ENCODE results near the gene CLEC19A.

Gene CLEC19A

DNA sequence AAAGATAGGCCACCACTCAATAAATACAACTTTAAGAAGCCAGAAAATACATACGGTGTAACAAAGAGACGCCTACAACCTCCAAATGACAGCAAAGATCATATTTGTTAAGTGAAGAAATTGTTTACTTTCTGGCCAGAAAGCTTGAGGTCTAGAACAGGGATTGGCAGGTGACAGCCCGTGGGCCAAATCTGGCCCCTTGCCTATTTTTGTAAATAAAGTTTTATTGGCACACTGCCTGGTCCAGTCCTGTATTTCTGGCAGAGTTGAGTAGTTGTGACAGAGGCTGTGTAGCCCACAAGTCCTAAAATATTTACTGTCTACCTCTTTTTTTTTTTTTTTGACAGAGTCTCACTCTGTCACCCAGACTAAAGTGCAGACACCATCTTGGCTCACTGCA, 3.4 kb upstream of the CLEC19A start:
- H3K36me3 ChIP-seq (ENCODE audit: low read length), result no peaks in the 10 kb centered on the region
- no peak overlapping the region for H3K27ac ChIP-seq (ENCODE audit: low read depth, low read length)
- H4K20me1 ChIP-seq (ENCODE audit: low read depth, low read length), result no peaks in the 10 kb centered on the region
- no peaks in the 10 kb centered on the region for H3F3A ChIP-seq (ENCODE audit: insufficient read depth)
- no peak overlapping the region for H3K4me2 ChIP-seq (ENCODE audit: low read depth, low read length, poor library complexity, severe bottlenecking)
- H3K9me3 ChIP-seq (ENCODE audit: insufficient read depth, low read length), result no peaks in the 10 kb centered on the region
- no peak overlapping the region for H3K9ac ChIP-seq (ENCODE audit: low read length)
- no peaks in the 10 kb centered on the region for H3K9me2 ChIP-seq (replicated peaks; ENCODE audit: insufficient read depth, low read length)
- H3K27me3 ChIP-seq (ENCODE audit: low read length), result no peaks in the 10 kb centered on the region
- no peak overlapping the region for H2AFZ ChIP-seq (ENCODE audit: low read depth, low read length, severe bottlenecking)
- H3K4me3 ChIP-seq (ENCODE audit: insufficient read depth, low read length, poor library complexity, severe bottlenecking), result no peak overlapping the region
- no peak for TF ChIP-seq EZH2phosphoT487 (conservative IDR thresholded peaks at IDR 0.05; ENCODE audit: low read length)
- TF ChIP-seq CTCF (IDR thresholded peaks at IDR 0.05; ENCODE audit: insufficient read depth, low read length, poor library complexity, severe bottlenecking), result no peak
- no peaks in the 10 kb centered on the region for H3K79me2 ChIP-seq (ENCODE audit: insufficient read depth, low read length)

DNA sequence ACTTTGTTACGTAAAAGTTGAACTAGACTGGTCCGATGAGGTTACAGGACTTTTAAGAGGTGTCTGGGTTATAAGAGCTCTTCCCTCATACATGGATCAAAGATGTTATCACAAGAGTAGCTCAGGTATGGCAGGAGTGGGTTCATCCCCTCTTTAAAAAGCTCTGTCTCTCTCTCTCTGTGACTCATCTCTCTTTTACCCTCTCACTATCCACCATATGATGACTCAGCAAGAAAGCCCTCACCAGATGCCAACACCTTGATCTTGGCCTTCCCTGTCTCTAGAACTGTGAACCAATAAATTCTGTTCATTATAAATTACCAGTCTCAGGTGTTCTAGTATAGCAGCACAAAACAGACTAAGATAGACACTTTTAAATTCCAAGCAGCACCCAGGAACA, 1.9 kb upstream of the CLEC19A start:
- H3K9ac ChIP-seq (ENCODE audit: low read length), result no peak overlapping the region
- no peak overlapping the region for H3K4me2 ChIP-seq (ENCODE audit: low read depth, low read length, poor library complexity, severe bottlenecking)
- H3K36me3 ChIP-seq (ENCODE audit: low read length), result no peaks in the 10 kb centered on the region
- H3K9me2 ChIP-seq (replicated peaks; ENCODE audit: insufficient read depth, low read length), result no peaks in the 10 kb centered on the region
- no peaks in the 10 kb centered on the region for H3K27me3 ChIP-seq (ENCODE audit: low read length)
- no peaks in the 10 kb centered on the region for H3K79me2 ChIP-seq (ENCODE audit: insufficient read depth, low read length)
- H3K9me3 ChIP-seq (ENCODE audit: insufficient read depth, low read length), result no peaks in the 10 kb centered on the region
- H2AFZ ChIP-seq (ENCODE audit: low read depth, low read length, severe bottlenecking), result no peak overlapping the region
- TF ChIP-seq CTCF (IDR thresholded peaks at IDR 0.05; ENCODE audit: insufficient read depth, low read length, poor library complexity, severe bottlenecking) (no peak), EZH2phosphoT487 (conservative IDR thresholded peaks at IDR 0.05; ENCODE audit: low read length) (no peak)
- no peaks in the 10 kb centered on the region for H3F3A ChIP-seq (ENCODE audit: insufficient read depth)
- no peaks in the 10 kb centered on the region for H4K20me1 ChIP-seq (ENCODE audit: low read depth, low read length)
- H3K4me3 ChIP-seq (ENCODE audit: insufficient read depth, low read length, poor library complexity, severe bottlenecking), result no peak overlapping the region
- no peak overlapping the region for H3K27ac ChIP-seq (ENCODE audit: low read depth, low read length)

DNA sequence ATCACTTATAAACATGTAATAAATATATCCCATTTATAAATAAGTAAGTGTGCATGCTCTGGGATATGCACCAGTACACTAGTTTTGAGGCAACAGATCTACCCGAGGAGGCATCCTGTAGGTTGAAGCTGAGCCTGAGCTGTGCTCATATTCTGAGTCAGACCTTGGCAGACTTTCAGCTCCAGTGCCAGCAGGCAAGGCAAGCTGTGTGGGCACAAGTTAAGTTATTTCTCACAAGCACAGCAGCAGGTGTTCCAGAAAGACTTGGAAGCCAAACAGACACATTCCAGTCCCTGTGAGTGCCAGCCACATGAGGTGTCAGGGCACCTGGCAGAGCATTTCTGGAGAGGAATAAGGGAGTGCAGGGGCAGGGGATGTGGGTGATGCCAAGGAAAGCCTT, 1.3 kb upstream of the CLEC19A start:
- Histone ChIP-seq H3K36me3 (ENCODE audit: low read length) (no peaks in the 10 kb centered on the region), H3K9me3 (ENCODE audit: insufficient read depth, low read length) (no peaks in the 10 kb centered on the region), H3K27me3 (ENCODE audit: low read length) (no peaks in the 10 kb centered on the region), H3F3A (ENCODE audit: insufficient read depth) (no peaks in the 10 kb centered on the region), H4K20me1 (ENCODE audit: low read depth, low read length) (no peaks in the 10 kb centered on the region), H3K9me2 (replicated peaks; ENCODE audit: insufficient read depth, low read length) (no peaks in the 10 kb centered on the region), H3K79me2 (ENCODE audit: insufficient read depth, low read length) (no peaks in the 10 kb centered on the region), H3K4me2 (ENCODE audit: low read depth, low read length, poor library complexity, severe bottlenecking) (no peak overlapping the region), H3K9ac (ENCODE audit: low read length) (no peak overlapping the region), H3K27ac (ENCODE audit: low read depth, low read length) (no peak overlapping the region), H2AFZ (ENCODE audit: low read depth, low read length, severe bottlenecking) (no peak overlapping the region), H3K4me3 (ENCODE audit: insufficient read depth, low read length, poor library complexity, severe bottlenecking) (no peak overlapping the region)
- TF ChIP-seq EZH2phosphoT487 (conservative IDR thresholded peaks at IDR 0.05; ENCODE audit: low read length) (no peak), CTCF (IDR thresholded peaks at IDR 0.05; ENCODE audit: insufficient read depth, low read length, poor library complexity, severe bottlenecking) (no peak)

- Histone ChIP-seq H3K9ac (ENCODE audit: low read length) (no peak overlapping the region), H3K27ac (ENCODE audit: low read depth, low read length) (no peak overlapping the region), H3K4me3 (ENCODE audit: insufficient read depth, low read length, poor library complexity, severe bottlenecking) (no peak overlapping the region), H3F3A (ENCODE audit: insufficient read depth) (no peaks in the 10 kb centered on the region), H3K9me2 (replicated peaks; ENCODE audit: insufficient read depth, low read length) (no peaks in the 10 kb centered on the region), H3K9me3 (ENCODE audit: insufficient read depth, low read length) (no peaks in the 10 kb centered on the region), H3K4me2 (ENCODE audit: low read depth, low read length, poor library complexity, severe bottlenecking) (no peak overlapping the region), H2AFZ (ENCODE audit: low read depth, low read length, severe bottlenecking) (no peak overlapping the region), H3K79me2 (ENCODE audit: insufficient read depth, low read length) (no peaks in the 10 kb centered on the region), H3K27me3 (ENCODE audit: low read length) (no peaks in the 10 kb centered on the region), H3K36me3 (ENCODE audit: low read length) (no peaks in the 10 kb centered on the region), H4K20me1 (ENCODE audit: low read depth, low read length) (no peaks in the 10 kb centered on the region)
- no peak for TF ChIP-seq EZH2phosphoT487 (conservative IDR thresholded peaks at IDR 0.05; ENCODE audit: low read length)
- no peak for TF ChIP-seq CTCF (IDR thresholded peaks at IDR 0.05; ENCODE audit: insufficient read depth, low read length, poor library complexity, severe bottlenecking)
Observed at GRCh38 chr16:19286827-19287226, 1.3 kb downstream of the CLEC19A start.
